HG02943 (cell line): ENCODE data around the gene C9orf40.

ENCODE experiments used
- ATAC-seq: cut with Tn5 transposase; IDR thresholded peaks from one replicate; pipeline ENCODE4 v1.9.1; 2021; ENCODE audit warnings: mild to moderate bottlenecking, low read depth, moderate library complexity; ENCODE audit not compliant: unreplicated experiment

C9orf40 gene

GRCh38 chr9:74946686-74947085, 6.0 kb downstream of the C9orf40 start:
- ATAC-seq, result no peak

GRCh38 chr9:74942801-74943200, 9.9 kb downstream of the C9orf40 start:
- ATAC-seq, result no peak

- no peak for ATAC-seq
Observed at GRCh38 chr9:74940600-74940999, 12.1 kb downstream of the C9orf40 start.

GRCh38 chr9:74935008-74935407, 17.7 kb downstream of the C9orf40 start:
- no peak for ATAC-seq

GRCh38 chr9:74921737-74922136, 31.0 kb downstream of the C9orf40 start:
- ATAC-seq, result no peak

- no peak for ATAC-seq
Observed at GRCh38 chr9:74920944-74921626, 31.6 kb downstream of the C9orf40 start.

GRCh38 chr9:74910036-74910435, 42.7 kb downstream of the C9orf40 start:
- ATAC-seq, result no peak

GRCh38 chr9:74908665-74909064, 44.0 kb downstream of the C9orf40 start:
- no peak for ATAC-seq

- ATAC-seq, result no peak
Observed at GRCh38 chr9:74907085-74907484, 45.6 kb downstream of the C9orf40 start.

GRCh38 chr9:74901001-74901400, 51.7 kb downstream of the C9orf40 start:
- ATAC-seq, result no peak
